Cardiac muscle cell (in vitro differentiated cells and primary cell): ENCODE data around the gene OR2D3. TPM values are rescaled to one million over a fixed set of nuclear protein-coding genes. Genes with fewer than 3 reads are reported as not detected.
"Not testable (repeated sequence)": the region's sequence is repeated elsewhere in the genome, so short reads cannot be mapped to it uniquely, and the experiment has no call there.

ENCODE experiments used
- DNase-seq, 2 donors: peaks; one replicate each; pipeline versions ENCODE4 v3.0.0 to v3.0.0-alpha.2; 2010 to 2017; ENCODE audit warnings: low read depth in 1 of 2, low spot score in 1 of 2
- H3K27ac ChIP-seq: fragments of 200-600 bp; sonication (generic); 2 replicates; pipeline ENCODE4 v1.5.1; 2016
- H3K27me3 ChIP-seq: fragments of 200-600 bp; sonication (generic); 2 replicates; pipeline ENCODE4 v1.6.0; 2016; ENCODE audit warnings: control low read depth
- H3K36me3 ChIP-seq: fragments of 200-600 bp; sonication (generic); 2 replicates; pipeline ENCODE4 v1.5.1; 2016; ENCODE audit warnings: control low read depth
- H3K4me1 ChIP-seq: fragments of 200-600 bp; sonication (generic); 2 replicates; pipeline ENCODE4 v1.8.1; 2017; ENCODE audit warnings: low read depth, mild to moderate bottlenecking, mixed run types
- H3K4me3 ChIP-seq: fragments of 200-600 bp; sonication (generic); 2 replicates; pipeline ENCODE4 v1.5.1; 2016; ENCODE audit warnings: mild to moderate bottlenecking
- H3K9me3 ChIP-seq: fragments of 200-600 bp; sonication (generic); 2 replicates; pipeline ENCODE4 v1.5.1; 2017; ENCODE audit warnings: low read depth, mild to moderate bottlenecking, control low read depth
- polyA plus RNA-seq: library from polyadenylated mRNA; unstranded; fragments of >200 nt; fragmentation: Nextera tagmentation; extraction: Ambion mirVana; gene quantifications from 2 replicates; pipeline ENCODE4 v1.2.1, GENCODE V29; 2016
- total RNA-seq: library from RNA; depleted of rRNA; stranded (reverse); fragments of >200 nt; gene quantifications from 2 replicates; pipeline ENCODE4 v1.2.3, GENCODE V29; 2016
- TF ChIP-seq, protein P1 (sequence below): IDR thresholded peaks from 2 replicates; pipeline ENCODE4 v1.5.1; 2012; ENCODE audit warnings: low read depth, mild to moderate bottlenecking, low read length

The OR2D3 gene
- total and polyA plus RNA-seq, 2 experiments from 2014 or later, result 0.51 TPM; not detected in 1

- no peak overlapping the region for H3K4me3 ChIP-seq
- no peaks in the 10 kb centered on the region for H3K27me3 ChIP-seq
- no peaks in the 10 kb centered on the region for H3K9me3 ChIP-seq
- H3K4me1 ChIP-seq, result peaks cover 7% of the 10 kb centered on the region
- H3K36me3 ChIP-seq, result no peaks in the 10 kb centered on the region
- DNase-seq, result peak; percentile 2 to 8
- TF ChIP-seq, protein P1, sequence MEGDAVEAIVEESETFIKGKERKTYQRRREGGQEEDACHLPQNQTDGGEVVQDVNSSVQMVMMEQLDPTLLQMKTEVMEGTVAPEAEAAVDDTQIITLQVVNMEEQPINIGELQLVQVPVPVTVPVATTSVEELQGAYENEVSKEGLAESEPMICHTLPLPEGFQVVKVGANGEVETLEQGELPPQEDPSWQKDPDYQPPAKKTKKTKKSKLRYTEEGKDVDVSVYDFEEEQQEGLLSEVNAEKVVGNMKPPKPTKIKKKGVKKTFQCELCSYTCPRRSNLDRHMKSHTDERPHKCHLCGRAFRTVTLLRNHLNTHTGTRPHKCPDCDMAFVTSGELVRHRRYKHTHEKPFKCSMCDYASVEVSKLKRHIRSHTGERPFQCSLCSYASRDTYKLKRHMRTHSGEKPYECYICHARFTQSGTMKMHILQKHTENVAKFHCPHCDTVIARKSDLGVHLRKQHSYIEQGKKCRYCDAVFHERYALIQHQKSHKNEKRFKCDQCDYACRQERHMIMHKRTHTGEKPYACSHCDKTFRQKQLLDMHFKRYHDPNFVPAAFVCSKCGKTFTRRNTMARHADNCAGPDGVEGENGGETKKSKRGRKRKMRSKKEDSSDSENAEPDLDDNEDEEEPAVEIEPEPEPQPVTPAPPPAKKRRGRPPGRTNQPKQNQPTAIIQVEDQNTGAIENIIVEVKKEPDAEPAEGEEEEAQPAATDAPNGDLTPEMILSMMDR, result no peak
- no peak overlapping the region for H3K27ac ChIP-seq
These were observed 41.3 kb downstream of the OR2D3 start for GRCh38 chr11:6962141-6962540.

DNA sequence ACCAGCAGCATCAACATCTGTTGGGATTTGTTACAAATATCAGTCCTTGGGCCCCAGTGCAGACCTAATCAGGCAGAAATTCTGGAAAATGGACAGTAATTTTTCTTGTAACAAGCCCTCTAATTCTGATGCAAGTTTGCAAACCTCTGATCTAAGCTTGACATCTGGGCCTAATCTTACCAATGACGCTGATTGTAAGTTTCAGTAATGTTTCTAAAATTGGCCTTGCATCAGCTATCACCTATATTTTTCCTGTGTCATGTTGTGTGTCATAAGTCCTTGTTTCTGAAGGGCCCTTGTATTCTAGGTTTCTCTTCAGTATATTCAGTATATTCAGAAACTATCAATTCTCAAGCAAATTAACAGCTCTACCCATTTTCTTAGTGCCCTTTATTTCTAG is 41.9 kb downstream of the OR2D3 start:
- no peak overlapping the region for H3K27ac ChIP-seq
- no peak overlapping the region for H3K4me3 ChIP-seq
- TF ChIP-seq, protein P1, result no peak
- no peaks in the 10 kb centered on the region for H3K27me3 ChIP-seq
- H3K9me3 ChIP-seq, result no peaks in the 10 kb centered on the region
- H3K4me1 ChIP-seq, result peaks cover 7% of the 10 kb centered on the region
- no peaks in the 10 kb centered on the region for H3K36me3 ChIP-seq
- DNase-seq, result no peak

DNA sequence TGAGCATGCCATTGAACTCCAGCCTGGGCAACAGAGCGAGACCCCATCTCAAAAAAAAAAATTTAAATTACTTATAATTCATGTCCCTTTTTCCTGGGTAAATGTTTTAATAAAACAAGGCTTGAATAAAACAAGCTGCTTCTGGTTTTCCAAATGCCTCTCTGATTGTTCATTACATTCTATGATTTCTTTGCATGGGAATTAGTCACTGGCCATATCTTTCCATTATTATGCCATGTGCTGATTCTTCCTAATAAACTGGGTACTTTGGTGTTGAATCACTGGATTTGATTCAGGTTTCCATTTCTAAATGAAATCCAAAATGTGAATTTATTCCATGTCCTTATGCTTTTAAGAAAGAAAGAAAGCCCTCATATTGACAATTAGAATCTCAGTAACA is 48.0 kb downstream of the OR2D3 start:
- no peaks in the 10 kb centered on the region for H3K4me1 ChIP-seq
- TF ChIP-seq, protein P1, result no peak
- no peak overlapping the region for H3K4me3 ChIP-seq
- DNase-seq, result peak in 1 of 2 donors; percentile 23
- H3K36me3 ChIP-seq, result no peaks in the 10 kb centered on the region
- H3K9me3 ChIP-seq, result no peaks in the 10 kb centered on the region
- no peak overlapping the region for H3K27ac ChIP-seq
- H3K27me3 ChIP-seq, result no peaks in the 10 kb centered on the region

DNA sequence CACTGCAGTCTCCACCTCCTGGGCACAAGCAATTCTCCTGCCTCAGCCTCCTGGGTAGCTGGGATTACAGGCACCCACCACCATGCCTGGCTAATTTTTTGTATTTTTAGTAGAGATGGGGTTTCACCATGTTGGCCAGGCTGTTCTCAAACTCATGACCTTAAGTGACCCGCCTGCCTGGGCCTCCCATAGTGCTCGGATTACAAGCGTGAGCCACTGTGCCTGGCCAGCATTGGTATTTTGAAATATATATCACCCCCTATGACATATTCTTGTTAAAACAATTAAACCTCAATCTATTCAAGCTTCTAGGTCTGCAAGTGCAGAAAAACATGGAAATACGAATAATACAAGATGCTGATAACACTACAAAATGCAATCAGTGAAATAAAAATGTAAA is 49.1 kb downstream of the OR2D3 start:
- H3K4me3 ChIP-seq, H3K36me3 ChIP-seq, H3K4me1 ChIP-seq, H3K27me3 ChIP-seq, H3K27ac ChIP-seq, H3K9me3 ChIP-seq: not testable (repeated sequence)
- peak in 1 of 2 donors; percentile 20 for DNase-seq

Other genes starting within 250 kb of the OR2D3 start
- gene MRPL17, start 237.7 kb upstream of the OR2D3 start, total RNA-seq, result 52.1 and 100 TPM in 2 replicates
- gene MRPL17, start 237.7 kb upstream of the OR2D3 start, polyA plus RNA-seq, result 62.1 and 108 TPM in 2 replicates
- 0.12 TPM in 1 of 2 replicates, not detected in the other for gene OR2AG2, start 149.0 kb upstream of the OR2D3 start, total RNA-seq
- gene OR2AG2, start 149.0 kb upstream of the OR2D3 start, polyA plus RNA-seq, result 0.16 and 0.28 TPM in 2 replicates
- gene OR2AG1, start 138.0 kb upstream of the OR2D3 start, total RNA-seq, result not detected in 2 replicates
- gene OR2AG1, start 138.0 kb upstream of the OR2D3 start, polyA plus RNA-seq, result 0.04 and 0.09 TPM in 2 replicates
- 0.11 and 0.12 TPM in 2 replicates for gene OR6A2, start 121.3 kb upstream of the OR2D3 start, total RNA-seq
- 0.07 TPM in 1 of 2 replicates, not detected in the other for gene OR6A2, start 121.3 kb upstream of the OR2D3 start, polyA plus RNA-seq
- gene OR10A5, start 75.3 kb upstream of the OR2D3 start, total RNA-seq, result not detected in 2 replicates
- gene OR10A5, start 75.3 kb upstream of the OR2D3 start, polyA plus RNA-seq, result 1.00 TPM in 1 of 2 replicates, not detected in the other
- not detected in 2 replicates for gene OR10A2, start 57.9 kb upstream of the OR2D3 start, total RNA-seq
- gene OR10A2, start 57.9 kb upstream of the OR2D3 start, polyA plus RNA-seq, result 0.26 TPM in 1 of 2 replicates, not detected in the other
- gene OR10A4, start 44.4 kb upstream of the OR2D3 start, total RNA-seq, result not detected in 2 replicates
- not detected in 2 replicates for gene OR10A4, start 44.4 kb upstream of the OR2D3 start, polyA plus RNA-seq
- not detected in 2 replicates for gene OR2D2, start 28.5 kb upstream of the OR2D3 start, total RNA-seq
- gene OR2D2, start 28.5 kb upstream of the OR2D3 start, polyA plus RNA-seq, result not detected in 2 replicates
- gene ZNF215, start 5.4 kb downstream of the OR2D3 start, total RNA-seq, result 0.86 and 1.6 TPM in 2 replicates
- 1.0 and 1.6 TPM in 2 replicates for gene ZNF215, start 5.4 kb downstream of the OR2D3 start, polyA plus RNA-seq
- gene ZNF214, start 99.3 kb downstream of the OR2D3 start, total RNA-seq, result 6.1 and 7.9 TPM in 2 replicates
- 4.4 and 4.5 TPM in 2 replicates for gene ZNF214, start 99.3 kb downstream of the OR2D3 start, polyA plus RNA-seq
- 0.60 and 0.92 TPM in 2 replicates for gene NLRP14, start 99.5 kb downstream of the OR2D3 start, total RNA-seq
- 1.0 and 1.4 TPM in 2 replicates for gene NLRP14, start 99.5 kb downstream of the OR2D3 start, polyA plus RNA-seq
- 0.25 and 0.54 TPM in 2 replicates for gene RBMXL2, start 168.0 kb downstream of the OR2D3 start, total RNA-seq
- gene RBMXL2, start 168.0 kb downstream of the OR2D3 start, polyA plus RNA-seq, result 0.07 and 0.36 TPM in 2 replicates